ENCODE data around the gene PHYKPL.
A peak's percentile ranks its signal among the peaks of the same experiment; 100 is the strongest.
"Not testable (repeated sequence)": the region's sequence is repeated elsewhere in the genome, so short reads cannot be mapped to it uniquely, and the experiment has no call there.

The PHYKPL gene

DNA sequence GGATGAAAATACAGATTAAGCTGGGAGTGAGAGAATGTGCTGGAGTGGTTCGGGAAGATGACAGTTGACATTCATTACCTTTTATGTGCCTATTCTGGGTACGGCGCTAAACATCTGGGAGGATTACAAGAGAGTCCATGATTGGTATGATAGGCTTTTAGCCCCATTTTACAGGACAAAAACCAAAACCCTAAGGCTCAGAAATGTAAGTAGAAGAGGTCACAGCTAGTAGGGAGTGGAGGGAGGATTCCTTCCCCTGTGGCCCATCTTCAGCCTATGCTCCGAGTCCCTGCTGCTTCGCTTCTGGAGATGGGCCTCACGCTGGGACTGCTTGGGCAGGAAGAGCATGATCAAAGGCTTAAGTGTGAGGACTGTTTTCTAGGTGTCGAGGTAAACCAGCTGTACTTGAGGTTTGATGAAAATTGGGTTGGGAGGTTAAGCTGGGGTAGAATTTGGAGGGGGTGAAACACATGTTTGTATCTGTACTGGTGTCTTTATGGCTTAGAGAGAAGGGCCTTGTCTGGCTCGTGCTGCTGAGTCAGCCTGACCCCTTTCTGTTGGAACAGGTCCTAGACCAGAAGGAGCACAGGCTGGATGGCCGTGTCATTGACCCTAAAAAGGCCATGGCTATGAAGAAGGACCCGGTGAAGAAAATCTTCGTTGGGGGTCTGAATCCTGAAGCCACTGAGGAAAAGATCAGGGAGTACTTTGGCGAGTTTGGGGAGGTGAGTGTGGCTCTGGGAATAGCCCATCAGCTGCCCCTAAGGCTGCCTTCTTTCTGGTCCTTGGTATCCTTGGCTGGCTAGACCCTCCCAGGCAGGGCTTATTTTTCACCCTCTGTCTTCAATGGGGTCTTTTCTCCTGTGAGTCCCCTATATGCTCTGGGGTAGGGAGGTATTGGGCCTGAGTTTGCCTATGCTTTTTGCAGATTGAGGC, 26.2 kb downstream of the PHYKPL start:
- DNase-seq, result no peak

DNA sequence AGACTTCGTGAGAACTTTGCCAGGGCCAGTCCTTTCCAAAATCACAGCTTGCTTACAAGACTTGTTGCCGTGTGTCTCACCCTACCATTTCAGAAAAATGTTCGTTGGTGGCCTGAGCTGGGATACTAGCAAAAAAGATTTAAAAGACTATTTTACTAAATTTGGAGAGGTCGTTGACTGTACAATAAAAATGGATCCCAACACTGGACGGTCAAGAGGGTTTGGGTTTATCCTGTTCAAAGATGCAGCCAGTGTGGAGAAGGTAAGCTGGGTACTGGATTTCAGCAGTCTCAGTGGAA, 26.9 kb downstream of the PHYKPL start:
- no peak for DNase-seq

DNA sequence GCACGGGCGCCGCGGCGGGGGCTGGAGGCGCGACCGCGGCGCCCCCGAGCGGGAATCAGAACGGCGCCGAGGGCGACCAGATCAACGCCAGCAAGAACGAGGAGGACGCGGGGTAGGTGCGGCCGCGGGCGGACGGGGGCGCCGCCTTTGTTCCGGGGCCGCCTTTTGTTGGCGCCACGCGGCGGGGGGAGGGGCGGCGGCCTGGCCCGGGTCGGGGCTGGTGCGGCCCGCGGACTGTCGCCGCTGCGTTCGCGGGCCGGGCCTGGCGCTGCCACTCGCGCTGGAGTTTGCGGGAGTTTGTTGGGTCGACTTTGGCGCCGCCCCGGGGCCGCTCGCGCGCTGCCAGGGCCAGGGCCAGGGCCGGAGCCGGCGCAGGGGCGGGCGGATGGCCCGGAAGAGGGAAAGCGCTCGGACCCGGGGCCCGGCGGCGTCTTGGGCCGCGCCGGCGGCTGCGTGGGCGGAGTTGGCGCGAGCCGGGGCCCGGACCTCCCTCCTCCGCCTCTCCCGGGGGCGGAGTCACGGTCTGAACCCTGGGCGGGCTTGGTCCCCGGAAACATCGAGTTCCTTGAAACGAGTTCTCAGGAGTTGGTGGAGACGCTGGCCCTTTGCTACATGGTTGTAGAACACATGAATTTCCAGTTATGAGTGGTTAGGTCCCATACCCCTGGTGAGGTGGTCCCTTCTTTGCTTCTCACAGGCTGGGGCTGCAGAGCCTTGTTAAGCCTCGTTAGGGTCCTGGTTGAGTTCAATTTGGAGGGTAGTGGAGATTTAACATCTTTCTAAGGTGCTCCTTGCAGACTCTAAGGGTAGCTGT, 27.5 kb downstream of the PHYKPL start:
- peak; percentile 63 for DNase-seq

DNA sequence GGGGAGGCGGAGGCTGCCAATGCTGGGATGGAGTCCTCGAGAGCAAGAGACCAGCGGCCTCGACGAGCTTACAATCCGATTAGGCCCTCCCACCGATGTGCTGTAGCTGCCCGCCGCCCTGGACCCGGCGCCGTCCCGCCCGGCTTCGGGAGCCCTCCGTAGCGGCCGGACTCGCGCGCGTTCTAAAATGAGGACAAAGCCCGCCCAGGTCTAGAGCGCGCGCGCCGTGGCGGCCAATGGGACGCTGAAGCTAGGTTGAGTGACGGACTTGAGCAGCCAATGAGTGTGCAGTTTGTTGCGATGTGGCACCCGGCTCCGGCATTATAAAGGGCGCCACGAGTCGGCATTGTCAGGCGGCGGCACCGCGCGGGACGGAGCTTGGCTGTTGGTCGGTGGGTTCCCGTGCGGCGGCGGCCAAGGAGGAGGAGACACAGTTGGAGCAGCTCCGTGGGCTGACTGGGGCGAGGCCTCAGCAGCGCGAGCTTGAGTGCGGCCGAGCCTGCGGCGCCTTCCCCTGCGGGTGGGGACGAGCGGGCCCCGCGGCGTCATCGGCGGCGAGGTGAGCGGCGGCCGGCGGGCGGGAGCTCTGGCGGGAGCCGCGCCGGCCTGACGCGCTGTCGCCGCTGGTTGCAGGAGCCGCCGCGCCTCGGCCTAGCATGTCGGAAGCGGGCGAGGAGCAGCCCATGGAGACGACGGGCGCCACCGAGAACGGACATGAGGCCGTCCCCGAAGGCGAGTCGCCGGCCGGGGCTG, 28.2 kb downstream of the PHYKPL start, which contains the start of gene HNRNPAB:
Gene HNRNPAB, plus strand, starts transcription at position 352 of the 753 bp plus-strand sequence. Its CDS starts 305 bp downstream, at position 657.
- peak; percentile 97 for DNase-seq

DNA sequence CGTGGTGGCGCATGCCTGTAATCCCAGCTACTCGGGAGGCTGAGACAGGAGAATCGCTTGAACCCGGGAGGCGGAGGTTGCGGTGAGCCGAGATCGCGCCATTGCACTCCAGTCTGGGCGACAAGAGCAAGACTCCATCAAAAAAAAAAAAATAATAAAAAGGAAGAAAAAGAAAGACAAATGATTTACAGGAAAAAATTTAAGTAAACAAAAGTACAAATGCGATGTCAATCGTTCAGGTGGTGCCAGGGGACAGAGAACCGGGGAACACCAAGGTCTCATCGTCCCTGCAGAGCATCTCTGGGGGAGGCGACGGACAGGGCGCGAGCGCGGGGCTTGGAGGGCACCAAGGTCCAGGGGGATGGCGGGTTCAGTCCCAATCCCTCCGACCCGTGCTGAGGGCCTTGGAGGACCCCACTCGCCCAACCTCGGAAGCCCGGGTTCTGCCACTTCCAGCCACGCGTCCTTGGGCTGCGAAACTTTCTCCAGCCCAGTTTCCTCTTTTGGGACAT, 28.9 kb downstream of the PHYKPL start:
- no peak for DNase-seq

DNA sequence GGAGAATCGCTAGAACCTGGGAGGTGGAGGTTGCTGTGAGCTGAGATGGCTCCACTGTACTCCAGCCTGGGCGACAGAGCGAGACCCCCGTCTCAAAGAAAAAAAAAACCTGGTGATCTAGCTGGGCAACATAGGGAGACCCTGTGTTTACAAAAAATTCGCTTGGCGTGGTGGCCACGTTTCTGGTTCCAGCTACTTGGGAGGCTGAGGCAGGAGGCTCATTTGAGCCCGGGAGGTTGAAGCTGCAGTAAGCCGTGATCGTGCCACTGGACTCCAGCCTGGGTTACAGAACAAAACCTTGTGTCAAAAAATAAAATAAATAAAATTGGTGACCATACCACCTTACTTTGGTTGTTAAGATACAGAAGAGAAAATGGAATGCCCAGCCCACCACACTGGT, 30.1 kb downstream of the PHYKPL start:
- DNase-seq, result no peak

DNA sequence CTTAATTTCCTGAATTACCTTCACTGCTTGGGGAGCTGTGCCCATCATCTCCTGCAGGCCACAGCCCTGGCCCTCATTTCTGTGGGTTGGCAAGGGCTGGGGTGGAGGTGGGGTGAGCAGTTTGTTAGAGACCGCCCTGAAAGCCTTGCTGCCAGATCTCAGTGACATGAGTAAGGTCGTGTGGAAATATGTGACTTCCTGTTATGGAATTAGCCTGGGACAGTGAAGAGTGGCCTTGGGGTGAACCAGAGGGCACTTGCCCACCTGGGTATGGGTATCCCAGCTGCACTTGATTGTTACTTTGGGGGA, 30.7 kb downstream of the PHYKPL start:
- no peak for DNase-seq

DNA sequence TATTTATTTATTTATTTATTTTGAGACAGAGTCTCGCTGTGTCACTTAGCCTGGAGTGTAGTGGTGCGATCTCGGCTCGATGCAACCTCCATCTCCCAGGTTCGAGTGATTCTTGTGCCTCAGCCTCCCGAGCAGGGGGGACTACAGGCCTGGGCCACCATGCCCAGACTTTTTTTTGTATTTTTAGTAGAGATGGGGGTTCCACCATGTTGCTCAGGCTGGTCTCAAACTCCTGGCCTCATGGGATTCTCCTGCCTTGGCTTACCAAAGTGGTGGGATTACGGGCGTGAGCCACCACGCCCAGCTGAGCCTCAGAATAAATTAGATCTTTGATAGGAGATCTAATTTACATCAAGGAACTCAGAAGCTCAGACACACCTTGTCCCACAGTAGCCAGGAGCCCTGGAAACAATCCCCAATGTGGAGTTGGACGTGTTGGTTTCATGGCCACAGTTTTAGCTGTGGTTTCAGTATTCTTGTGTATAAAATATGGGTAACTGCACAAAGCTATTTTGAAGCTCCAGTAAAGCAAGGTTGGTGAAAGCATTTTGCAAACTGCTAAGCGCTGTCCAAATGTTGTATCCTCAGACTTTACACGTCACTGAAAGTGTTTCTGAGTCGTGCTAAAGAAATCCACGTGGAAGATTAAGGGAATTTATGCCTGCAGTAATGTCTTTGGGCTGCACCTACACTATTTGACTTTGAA, 31.2 kb downstream of the PHYKPL start:
- DNase-seq, result no peak

DNA sequence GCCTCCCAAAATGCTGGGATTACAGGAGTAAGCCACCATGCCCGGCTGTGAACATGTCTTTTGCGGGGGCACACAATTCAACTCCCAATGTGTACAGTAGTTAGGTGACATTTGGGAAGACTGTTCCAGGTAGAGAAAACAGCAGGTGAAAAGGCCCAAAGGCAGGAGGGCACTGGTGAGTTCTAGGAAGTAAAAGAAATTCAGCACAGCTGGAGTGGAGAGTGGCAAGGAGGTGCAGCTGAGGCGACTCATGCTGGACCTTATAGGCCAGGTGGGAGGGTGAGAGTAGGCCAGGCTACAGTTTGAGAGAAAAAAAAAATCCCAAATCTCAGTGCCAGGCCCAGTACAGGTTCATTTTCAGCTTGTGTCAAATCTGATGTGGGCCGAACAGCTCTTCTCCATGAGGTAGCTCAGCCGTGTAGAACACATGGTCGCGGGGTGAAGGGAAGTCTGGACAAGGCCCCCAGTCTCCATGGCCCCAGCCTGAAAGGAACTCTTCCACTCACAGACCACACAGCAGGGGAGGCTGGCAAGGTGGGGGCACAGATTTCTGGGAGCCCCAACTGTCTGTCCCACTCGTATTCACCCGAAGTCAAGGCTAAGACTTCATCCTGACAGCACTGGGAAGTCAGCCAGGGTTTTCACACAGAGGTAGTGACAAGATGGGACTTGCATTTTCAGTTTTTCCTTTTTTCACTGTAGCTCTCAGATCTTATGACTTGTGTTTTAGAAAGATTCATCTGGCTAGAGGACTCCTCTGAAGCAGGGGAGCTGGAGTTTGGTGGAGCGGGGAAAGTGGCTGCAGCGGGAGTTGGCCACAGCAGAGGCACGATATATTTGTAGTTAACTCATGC, 32.8 kb downstream of the PHYKPL start:
- no peak for DNase-seq

DNA sequence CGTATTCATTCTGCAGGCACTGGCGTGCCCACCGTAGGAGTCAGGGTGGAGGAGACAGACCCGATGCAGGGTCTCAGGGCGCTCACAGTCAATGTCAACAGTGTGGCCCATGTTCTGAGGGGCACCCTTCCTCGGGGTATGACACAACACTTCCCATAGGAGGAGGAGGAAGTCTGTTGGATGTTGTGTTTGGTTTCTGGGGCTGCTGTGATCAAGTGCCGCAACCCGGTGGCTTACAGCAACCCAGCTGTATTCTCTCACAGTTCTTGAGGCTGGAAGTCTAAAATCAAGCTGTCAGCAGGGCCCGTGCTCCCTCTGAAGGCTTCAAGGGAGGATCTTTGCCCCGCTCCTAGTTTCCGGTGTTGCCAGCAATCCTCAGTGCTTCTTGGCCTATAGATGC, 33.9 kb downstream of the PHYKPL start:
- DNase-seq, result no peak

DNA sequence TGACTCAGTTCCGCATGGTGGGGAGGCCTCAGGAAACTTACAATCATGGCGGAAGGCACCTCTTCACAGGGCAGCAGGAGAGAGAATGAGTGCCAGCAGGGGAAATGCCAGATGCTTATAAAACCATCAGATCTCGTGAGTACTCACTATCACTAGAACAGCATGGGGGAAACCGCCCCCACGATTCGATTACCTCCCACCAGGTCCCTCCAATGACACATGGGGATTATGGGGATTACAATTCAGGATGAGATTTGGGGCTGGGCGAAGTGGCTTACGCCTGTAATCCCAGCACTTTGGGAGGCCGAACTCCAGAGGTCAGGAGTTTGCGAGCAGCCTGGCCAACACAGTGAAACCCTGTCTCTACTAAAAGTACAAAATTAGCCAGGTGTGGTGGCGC, 34.5 kb downstream of the PHYKPL start:
- not testable (repeated sequence) for DNase-seq

DNA sequence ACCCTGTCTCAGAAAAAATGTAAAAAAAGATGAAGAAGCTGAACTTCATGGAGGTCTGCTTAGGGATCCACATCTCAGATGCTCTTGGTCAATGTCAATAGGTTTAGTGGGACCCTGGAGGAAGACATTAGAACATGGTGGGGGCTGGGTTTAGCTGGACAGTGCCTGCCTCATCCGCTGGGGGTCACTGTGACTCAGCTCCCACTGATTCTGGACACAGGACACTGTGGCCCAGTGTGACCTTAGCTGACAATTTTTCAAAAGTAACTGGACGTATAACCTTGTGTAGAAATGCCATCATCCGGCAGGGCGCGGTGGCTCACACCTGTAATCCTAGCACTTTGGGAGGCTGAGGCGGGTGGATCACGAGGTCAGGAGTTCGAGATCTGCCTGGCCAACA, 35.6 kb downstream of the PHYKPL start:
- DNase-seq, result no peak

DNA sequence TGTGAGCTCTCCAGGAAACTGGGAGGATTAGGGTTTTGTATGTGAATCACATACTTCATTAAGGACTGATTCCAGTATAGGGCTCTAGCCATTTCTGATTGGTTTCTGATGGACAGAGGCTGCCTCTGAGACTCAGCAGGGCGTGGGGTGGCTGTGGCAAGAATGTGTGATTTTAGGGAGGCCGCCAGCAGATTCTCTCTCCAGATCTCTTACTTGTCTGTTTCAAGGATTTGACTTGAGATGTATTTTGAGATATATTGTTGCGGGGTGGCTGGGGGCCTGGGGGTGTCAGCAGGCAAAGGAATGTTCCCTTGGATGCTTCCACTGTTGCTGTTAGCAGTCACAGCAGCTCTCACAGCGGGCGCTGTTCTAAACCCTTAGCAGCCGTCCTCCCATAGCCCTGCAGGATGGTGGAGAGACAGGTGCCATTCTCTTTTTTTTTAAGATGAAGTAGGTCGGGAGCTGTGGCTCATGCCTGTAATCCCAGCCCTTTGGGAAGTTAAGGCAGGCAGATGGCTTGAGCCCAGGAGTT, 36.3 kb downstream of the PHYKPL start:
- DNase-seq, result no peak

DNA sequence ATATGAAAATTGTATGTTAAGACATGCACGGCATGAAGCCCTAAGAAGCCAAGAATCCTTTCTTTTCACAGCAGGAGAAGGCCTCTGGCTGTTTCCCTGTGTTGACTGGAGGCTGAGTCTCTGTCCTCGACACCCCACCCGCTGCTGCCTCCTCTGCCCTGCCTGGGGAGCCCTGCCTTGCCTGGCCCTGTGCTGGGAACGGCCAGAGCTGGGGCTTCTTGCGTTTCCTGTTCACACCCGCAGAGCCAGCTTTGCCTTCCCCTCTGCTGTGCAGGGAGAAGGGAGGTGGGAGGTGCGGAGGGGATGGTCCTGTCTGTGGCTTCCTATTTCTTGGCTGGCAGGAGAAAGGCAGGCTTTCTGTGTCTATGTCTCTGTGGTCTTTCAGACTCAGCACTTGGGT, 38.6 kb downstream of the PHYKPL start:
- DNase-seq, result no peak

DNA sequence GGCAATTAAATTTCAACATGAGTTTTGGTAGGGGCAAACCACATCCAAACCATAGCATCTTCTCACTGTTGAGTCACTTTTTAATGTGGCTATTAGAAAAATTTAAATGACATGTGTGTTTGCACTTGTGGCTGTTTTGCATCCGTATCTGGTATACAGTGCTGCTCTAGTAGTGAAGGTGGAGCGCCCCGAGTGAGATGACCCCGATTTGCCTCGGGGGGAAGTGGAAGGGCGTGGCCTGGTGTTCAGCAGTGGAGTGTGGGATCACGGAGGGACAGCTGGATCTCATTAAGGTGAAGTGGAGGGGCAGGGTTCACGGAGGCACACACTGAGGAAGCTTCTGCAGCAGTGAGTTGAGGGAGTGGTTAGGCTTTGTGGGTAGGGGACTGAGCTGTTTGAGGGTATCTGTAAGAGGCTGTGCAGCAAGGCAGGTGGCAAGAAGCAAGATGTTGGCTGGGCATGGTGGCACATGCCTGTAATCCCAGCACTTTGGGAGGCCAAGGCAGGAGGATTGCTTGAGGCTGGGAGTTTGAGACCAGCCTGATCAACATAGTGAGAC, 39.3 kb downstream of the PHYKPL start:
- no peak for DNase-seq

DNA sequence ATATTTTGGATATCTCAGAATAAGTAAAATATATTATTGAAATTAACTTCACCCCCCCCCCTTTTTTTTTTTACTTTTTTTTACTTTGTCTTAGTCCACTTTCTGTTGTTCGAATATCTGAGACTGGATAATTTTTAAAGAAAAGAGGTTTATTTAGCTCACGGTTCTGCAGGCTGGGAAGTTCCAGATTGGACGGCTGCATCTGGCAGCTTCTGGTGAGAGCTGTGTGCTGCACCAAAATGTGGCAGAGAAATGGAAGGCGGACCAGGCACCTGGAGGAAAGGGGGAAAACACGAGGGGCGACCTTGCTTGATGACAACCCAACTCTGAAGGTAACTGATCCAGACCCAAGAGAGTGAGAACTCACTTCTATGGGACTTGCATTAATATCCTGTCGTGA, 39.8 kb downstream of the PHYKPL start:
- DNase-seq, result no peak

DNA sequence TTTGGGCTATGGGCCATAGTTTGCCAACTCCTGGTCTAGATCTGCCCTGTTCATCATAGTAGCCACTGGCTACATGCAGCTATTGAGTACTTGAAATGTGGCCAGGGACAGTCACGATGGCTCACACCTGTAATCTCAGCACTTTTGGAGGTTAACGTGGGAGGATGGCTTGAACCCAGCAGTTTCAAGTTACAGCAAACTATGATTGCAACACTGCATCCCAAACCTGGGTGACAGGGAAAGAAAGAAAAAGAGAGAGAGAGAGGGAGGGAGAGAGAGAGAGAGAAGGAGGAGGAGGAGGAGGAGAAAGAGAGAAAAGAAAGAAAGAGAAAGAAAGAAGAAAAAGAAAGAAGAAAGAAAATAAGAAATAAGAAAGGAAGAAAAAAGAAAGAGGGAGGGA, 40.4 kb downstream of the PHYKPL start:
- no peak for DNase-seq

DNA sequence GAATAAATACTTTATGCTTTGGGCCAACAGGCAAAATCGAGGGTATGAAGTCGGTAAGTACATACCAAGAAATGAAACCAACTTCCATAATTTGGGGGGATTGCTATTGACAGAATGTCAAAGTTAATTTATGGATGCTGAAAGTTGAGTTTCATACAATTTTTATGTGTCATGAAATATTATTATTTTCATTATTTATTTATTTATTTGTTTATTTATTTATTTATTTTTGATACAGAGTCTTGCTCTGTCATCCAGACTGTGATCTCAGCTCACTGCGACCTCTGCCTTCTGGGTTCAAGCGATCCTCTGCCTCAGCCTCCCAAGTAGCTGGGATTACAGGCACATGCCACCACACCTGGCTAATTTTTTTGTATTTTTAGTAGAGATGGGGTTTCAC, 40.9 kb downstream of the PHYKPL start:
- no peak for DNase-seq

DNA sequence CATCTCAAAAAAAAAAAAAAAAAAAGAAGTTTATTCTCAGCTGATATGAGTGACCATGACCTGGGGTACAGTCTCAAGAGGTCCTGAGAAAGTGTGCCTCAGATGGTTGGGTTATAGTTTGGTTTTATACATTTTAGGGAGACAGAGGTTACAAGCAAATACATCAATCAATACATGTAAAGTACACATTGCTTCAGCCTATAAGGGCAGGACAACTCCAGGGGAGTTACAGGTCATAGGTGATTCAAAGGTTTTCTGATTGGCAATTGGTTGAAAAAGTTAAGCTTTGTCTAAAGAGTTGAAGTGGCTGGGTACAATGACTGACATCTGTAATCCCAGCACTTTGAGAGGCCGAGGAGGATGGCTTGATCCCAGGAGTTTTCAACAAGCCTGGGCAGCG, 43.2 kb downstream of the PHYKPL start:
- no peak for DNase-seq

DNA sequence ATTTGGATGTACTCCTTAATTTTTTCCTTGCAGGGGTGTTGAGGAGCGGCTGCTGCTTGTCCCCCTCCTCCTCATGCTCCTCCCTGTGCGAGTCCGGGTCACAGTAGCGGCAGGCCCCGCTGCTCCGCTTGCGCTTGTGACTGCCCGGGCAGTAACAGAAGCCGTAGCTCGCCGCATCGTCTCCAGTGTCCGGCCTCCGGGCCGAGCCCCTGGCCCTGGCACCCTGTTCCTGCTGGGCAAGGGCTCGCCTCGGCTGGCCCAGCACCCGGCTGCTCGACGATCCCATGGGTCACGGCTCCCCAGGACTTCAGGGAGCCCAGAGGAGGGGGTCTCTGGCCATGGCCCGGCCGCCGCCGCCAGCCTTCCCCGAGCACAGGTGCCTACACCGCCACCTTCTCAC, 45.6 kb downstream of the PHYKPL start, which contains the start of gene GMCL2:
Gene GMCL2, minus strand, starts transcription at position 358 of the 400 bp plus-strand sequence. Its CDS starts 72 bp downstream, at position 286.
- DNase-seq, result no peak

DNA sequence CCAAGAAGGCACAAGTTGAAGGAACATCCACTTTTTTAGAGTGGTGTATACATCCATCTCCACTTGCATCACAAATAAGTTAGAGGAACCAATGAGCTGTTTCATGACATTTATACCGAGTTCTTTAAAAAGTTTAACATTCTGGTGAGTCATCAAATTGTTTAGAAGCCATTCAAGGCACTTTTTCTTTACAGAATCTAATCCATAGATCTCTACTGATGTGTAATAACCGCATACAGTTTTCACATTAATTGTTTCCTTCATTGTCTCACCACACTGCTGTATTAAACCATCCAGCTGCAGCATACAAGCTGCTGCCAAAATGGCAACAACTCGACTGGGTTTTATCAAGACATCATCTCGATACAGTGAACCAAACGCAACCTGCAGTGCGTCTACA, 46.2 kb downstream of the PHYKPL start:
- DNase-seq, result no peak
